HepG2 (cell line): ENCODE measurements around the gene PADI2. TPM values are rescaled to one million over a fixed set of nuclear protein-coding genes. Genes with fewer than 3 reads are reported as not detected.

Experiments
- GATAD1 ChIP-seq: IDR thresholded peaks from 2 replicates; pipeline ENCODE4 v1.6.1; 2016; ENCODE audit warnings: missing genetic modification reagents, missing compliant biosample characterization
- KLF12 ChIP-seq: sonication (generic); formaldehyde crosslinking; IDR thresholded peaks from 2 replicates; pipeline ENCODE4 v1.4.0; 2020; ENCODE audit warnings: missing genetic modification reagents, borderline replicate concordance
- POLR2G ChIP-seq: fragments of 200-400 bp; formaldehyde crosslinking; IDR thresholded peaks from 2 replicates; pipeline ENCODE4 v1.6.1; 2018; ENCODE audit warnings: mild to moderate bottlenecking, low read depth, low read length, moderate library complexity
- RXRA ChIP-seq: sonication (generic); formaldehyde crosslinking; IDR thresholded peaks from 2 replicates; pipeline ENCODE4 v1.5.1; 2020; ENCODE audit warnings: missing genetic modification reagents
- SALL2 ChIP-seq: sonication (generic); formaldehyde crosslinking; IDR thresholded peaks from 2 replicates; pipeline ENCODE4 v1.8.1; 2023; ENCODE audit warnings: mild to moderate bottlenecking, missing genetic modification reagents, inconsistent platforms
- TAF1 ChIP-seq: sonication (generic); formaldehyde crosslinking; IDR thresholded peaks from 2 replicates; pipeline ENCODE4 v1.4.0; 2020; ENCODE audit warnings: missing genetic modification reagents
- ZNF20 ChIP-seq: sonication (generic); formaldehyde crosslinking; IDR thresholded peaks from 2 replicates; pipeline ENCODE4 v1.4.0; 2020; ENCODE audit warnings: mild to moderate bottlenecking, moderate library complexity, missing genetic modification reagents
- ZNF335 ChIP-seq: sonication (generic); formaldehyde crosslinking; IDR thresholded peaks from 2 replicates; pipeline ENCODE4 v1.4.0; 2020; ENCODE audit warnings: missing genetic modification reagents
- ZNF747 ChIP-seq: sonication (generic); formaldehyde crosslinking; IDR thresholded peaks from 2 replicates; pipeline ENCODE4 v1.8.1; 2023; ENCODE audit warnings: missing genetic modification reagents, mild to moderate bottlenecking, borderline replicate concordance
- ZNF879 ChIP-seq: sonication (generic); formaldehyde crosslinking; IDR thresholded peaks from 2 replicates; pipeline ENCODE4 v1.8.1; 2023; ENCODE audit warnings: missing genetic modification reagents
- polyA plus RNA-seq, 8 experiments: library from polyadenylated mRNA; depleted of rRNA in 3 of 8; stranded (reverse) in 7 of 8; unstranded in 1 of 8; fragments of >200 nt; fragmentation: Illumina TruSeq in 4 of 8; extraction: Trizol in 4 of 8; gene quantifications; 2 replicates each; pipeline versions ENCODE4 v1.2.1 to v1.2.3, GENCODE V29; 2011 to 2016; ENCODE audit warnings: low read depth in 4 of 8, missing spikeins in 1 of 8, mixed read lengths in 1 of 8; ENCODE audit not compliant: insufficient read depth in 1 of 8
- total RNA-seq, 5 experiments: library from RNA; depleted of rRNA; stranded (reverse); fragments of >200 nt; fragmentation: Illumina TruSeq; extraction: Trizol; gene quantifications; 2 replicates each; pipeline ENCODE4 v1.2.3, GENCODE V29; 2016; ENCODE audit warnings: low read depth in 1 of 5
- TF ChIP-seq, protein P1 (sequence below): sonication (generic); formaldehyde crosslinking; IDR thresholded peaks from 2 replicates; pipeline ENCODE4 v1.4.0; 2020; ENCODE audit warnings: missing genetic modification reagents
- TF ChIP-seq, protein P2 (sequence below): IDR thresholded peaks from 2 replicates; pipeline ENCODE4 v1.6.1; 2016; ENCODE audit warnings: missing compliant biosample characterization, missing genetic modification reagents, borderline replicate concordance
- TF ChIP-seq, protein P3 (sequence below): sonication (generic); formaldehyde crosslinking; IDR thresholded peaks from 2 replicates; pipeline ENCODE4 v1.8.1; 2023; ENCODE audit warnings: mild to moderate bottlenecking, missing genetic modification reagents
- TF ChIP-seq, protein P4 (sequence below): sonication (generic); formaldehyde crosslinking; IDR thresholded peaks from 2 replicates; pipeline ENCODE4 v1.8.0; 2022; ENCODE audit warnings: mild to moderate bottlenecking, missing genetic modification reagents; ENCODE audit not compliant: insufficient replicate concordance
- TF ChIP-seq, protein P5 (sequence below): sonication (generic); formaldehyde crosslinking; IDR thresholded peaks from 2 replicates; pipeline ENCODE4 v1.4.0; 2020; ENCODE audit warnings: missing genetic modification reagents, borderline replicate concordance
- TF ChIP-seq, protein P6 (sequence below): sonication (generic); formaldehyde crosslinking; IDR thresholded peaks from 2 replicates; pipeline ENCODE4 v1.4.0; 2020; ENCODE audit warnings: missing genetic modification reagents

The PADI2 gene
- total and polyA plus RNA-seq, 2 of the 13 experiments (the other 11 are each of a cell fraction or from before 2014, with no cell fraction given): not detected

DNA sequence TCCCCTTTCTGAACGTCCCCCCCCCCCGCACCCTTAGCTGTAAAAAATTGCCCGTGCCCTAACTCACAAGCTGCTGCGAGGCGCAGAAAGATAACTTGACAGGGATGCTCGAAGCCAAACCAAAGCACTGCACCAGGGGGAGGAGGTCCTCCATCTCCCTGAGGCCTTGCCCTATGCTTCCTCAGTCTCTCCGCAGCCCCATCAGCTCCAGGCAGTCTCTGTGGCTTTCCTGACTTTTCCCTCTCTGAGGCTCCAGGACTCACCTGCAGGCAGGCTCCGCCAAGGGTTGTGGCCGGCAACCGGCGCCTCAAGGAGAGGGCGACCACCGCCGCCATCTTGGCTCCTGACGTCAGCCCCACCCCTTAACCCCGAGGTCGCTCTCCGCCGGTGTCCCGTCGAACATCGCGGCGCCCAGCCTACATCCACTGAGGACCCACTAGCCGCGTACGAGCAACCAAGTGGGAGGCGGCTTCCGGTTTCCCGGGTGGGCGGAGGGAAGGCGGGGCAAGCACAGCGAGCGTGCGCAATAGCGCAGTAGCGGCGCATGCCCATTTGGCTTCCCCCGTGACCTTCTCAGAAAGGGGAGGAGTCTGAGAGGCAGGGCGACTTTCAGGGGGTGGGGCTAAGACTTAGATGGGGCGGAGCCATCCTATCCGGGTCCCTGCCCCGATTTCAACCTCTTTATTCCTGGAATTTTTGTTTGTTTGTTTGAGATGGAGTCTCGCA is 65.4 kb downstream of the PADI2 start, which contains the start of gene SDHB (continued):
- peak; percentile 63; the same call in 1 of the 2 replicates for TF ChIP-seq RXRA (CRISPR knock-in tag)
- TF ChIP-seq SALL2 (CRISPR knock-in tag): 0 out of 2 replicates have a peak, but pooled peaks have one; percentile 63
- TF ChIP-seq, protein P1, sequence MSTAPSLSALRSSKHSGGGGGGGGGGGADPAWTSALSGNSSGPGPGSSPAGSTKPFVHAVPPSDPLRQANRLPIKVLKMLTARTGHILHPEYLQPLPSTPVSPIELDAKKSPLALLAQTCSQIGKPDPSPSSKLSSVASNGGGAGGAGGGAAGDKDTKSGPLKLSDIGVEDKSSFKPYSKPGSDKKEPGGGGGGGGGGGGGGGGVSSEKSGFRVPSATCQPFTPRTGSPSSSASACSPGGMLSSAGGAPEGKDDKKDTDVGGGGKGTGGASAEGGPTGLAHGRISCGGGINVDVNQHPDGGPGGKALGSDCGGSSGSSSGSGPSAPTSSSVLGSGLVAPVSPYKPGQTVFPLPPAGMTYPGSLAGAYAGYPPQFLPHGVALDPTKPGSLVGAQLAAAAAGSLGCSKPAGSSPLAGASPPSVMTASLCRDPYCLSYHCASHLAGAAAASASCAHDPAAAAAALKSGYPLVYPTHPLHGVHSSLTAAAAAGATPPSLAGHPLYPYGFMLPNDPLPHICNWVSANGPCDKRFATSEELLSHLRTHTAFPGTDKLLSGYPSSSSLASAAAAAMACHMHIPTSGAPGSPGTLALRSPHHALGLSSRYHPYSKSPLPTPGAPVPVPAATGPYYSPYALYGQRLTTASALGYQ (CRISPR knock-in tag): no peak
- TF ChIP-seq, protein P2, sequence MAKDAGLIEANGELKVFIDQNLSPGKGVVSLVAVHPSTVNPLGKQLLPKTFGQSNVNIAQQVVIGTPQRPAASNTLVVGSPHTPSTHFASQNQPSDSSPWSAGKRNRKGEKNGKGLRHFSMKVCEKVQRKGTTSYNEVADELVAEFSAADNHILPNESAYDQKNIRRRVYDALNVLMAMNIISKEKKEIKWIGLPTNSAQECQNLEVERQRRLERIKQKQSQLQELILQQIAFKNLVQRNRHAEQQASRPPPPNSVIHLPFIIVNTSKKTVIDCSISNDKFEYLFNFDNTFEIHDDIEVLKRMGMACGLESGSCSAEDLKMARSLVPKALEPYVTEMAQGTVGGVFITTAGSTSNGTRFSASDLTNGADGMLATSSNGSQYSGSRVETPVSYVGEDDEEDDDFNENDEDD (CRISPR knock-in tag): no peak
- TF ChIP-seq POLR2G: peak; percentile 86
- no peak for TF ChIP-seq ZNF335 (CRISPR knock-in tag)
- TF ChIP-seq ZNF879 (CRISPR knock-in tag): no peak
- TF ChIP-seq, protein P3, sequence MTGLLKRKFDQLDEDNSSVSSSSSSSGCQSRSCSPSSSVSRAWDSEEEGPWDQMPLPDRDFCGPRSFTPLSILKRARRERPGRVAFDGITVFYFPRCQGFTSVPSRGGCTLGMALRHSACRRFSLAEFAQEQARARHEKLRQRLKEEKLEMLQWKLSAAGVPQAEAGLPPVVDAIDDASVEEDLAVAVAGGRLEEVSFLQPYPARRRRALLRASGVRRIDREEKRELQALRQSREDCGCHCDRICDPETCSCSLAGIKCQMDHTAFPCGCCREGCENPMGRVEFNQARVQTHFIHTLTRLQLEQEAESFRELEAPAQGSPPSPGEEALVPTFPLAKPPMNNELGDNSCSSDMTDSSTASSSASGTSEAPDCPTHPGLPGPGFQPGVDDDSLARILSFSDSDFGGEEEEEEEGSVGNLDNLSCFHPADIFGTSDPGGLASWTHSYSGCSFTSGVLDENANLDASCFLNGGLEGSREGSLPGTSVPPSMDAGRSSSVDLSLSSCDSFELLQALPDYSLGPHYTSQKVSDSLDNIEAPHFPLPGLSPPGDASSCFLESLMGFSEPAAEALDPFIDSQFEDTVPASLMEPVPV (CRISPR knock-in tag): 0 out of 2 replicates have a peak, but pooled peaks have one; percentile 53
- TF ChIP-seq GATAD1 (CRISPR knock-in tag): peak; percentile 96
- TF ChIP-seq, protein P4, sequence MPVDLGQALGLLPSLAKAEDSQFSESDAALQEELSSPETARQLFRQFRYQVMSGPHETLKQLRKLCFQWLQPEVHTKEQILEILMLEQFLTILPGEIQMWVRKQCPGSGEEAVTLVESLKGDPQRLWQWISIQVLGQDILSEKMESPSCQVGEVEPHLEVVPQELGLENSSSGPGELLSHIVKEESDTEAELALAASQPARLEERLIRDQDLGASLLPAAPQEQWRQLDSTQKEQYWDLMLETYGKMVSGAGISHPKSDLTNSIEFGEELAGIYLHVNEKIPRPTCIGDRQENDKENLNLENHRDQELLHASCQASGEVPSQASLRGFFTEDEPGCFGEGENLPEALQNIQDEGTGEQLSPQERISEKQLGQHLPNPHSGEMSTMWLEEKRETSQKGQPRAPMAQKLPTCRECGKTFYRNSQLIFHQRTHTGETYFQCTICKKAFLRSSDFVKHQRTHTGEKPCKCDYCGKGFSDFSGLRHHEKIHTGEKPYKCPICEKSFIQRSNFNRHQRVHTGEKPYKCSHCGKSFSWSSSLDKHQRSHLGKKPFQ (CRISPR knock-in tag): peak; percentile 54
- 0 out of 2 replicates have a peak, but pooled peaks have one; percentile 60 for TF ChIP-seq KLF12 (CRISPR knock-in tag)
- TF ChIP-seq, protein P5, sequence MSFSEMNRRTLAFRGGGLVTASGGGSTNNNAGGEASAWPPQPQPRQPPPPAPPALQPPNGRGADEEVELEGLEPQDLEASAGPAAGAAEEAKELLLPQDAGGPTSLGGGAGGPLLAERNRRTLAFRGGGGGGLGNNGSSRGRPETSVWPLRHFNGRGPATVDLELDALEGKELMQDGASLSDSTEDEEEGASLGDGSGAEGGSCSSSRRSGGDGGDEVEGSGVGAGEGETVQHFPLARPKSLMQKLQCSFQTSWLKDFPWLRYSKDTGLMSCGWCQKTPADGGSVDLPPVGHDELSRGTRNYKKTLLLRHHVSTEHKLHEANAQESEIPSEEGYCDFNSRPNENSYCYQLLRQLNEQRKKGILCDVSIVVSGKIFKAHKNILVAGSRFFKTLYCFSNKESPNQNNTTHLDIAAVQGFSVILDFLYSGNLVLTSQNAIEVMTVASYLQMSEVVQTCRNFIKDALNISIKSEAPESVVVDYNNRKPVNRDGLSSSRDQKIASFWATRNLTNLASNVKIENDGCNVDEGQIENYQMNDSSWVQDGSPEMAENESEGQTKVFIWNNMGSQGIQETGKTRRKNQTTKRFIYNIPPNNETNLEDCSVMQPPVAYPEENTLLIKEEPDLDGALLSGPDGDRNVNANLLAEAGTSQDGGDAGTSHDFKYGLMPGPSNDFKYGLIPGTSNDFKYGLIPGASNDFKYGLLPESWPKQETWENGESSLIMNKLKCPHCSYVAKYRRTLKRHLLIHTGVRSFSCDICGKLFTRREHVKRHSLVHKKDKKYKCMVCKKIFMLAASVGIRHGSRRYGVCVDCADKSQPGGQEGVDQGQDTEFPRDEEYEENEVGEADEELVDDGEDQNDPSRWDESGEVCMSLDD (CRISPR knock-in tag): no peak
- no peak for TF ChIP-seq ZNF747 (CRISPR knock-in tag)
- peak; percentile 86 for TF ChIP-seq TAF1 (CRISPR knock-in tag)
- no peak for TF ChIP-seq ZNF20 (CRISPR knock-in tag)
- TF ChIP-seq, protein P6, sequence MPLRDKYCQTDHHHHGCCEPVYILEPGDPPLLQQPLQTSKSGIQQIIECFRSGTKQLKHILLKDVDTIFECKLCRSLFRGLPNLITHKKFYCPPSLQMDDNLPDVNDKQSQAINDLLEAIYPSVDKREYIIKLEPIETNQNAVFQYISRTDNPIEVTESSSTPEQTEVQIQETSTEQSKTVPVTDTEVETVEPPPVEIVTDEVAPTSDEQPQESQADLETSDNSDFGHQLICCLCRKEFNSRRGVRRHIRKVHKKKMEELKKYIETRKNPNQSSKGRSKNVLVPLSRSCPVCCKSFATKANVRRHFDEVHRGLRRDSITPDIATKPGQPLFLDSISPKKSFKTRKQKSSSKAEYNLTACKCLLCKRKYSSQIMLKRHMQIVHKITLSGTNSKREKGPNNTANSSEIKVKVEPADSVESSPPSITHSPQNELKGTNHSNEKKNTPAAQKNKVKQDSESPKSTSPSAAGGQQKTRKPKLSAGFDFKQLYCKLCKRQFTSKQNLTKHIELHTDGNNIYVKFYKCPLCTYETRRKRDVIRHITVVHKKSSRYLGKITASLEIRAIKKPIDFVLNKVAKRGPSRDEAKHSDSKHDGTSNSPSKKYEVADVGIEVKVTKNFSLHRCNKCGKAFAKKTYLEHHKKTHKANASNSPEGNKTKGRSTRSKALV (CRISPR knock-in tag): no peak
